DND-41 (cell line): Measurements from ENCODE around the gene CNTN3.

Source experiments
- ATAC-seq: fragments of 200-7000 bp; cut with Tn5 transposase; 3 replicates; pipeline ENCODE4 v1.9.1; 2021; ENCODE audit warnings: low read depth; ENCODE audit not compliant: insufficient read depth
- DNase-seq: peaks from one replicate; pipeline ENCODE4 v3.0.0-alpha.2; 2020
- H2AFZ ChIP-seq: 2 replicates; pipeline ENCODE4 v1.6.0; 2012; ENCODE audit warnings: low read depth, low read length
- H3K27ac ChIP-seq: 2 replicates; pipeline ENCODE4 v1.5.1; 2012; ENCODE audit warnings: low read length, inconsistent platforms
- H3K27me3 ChIP-seq: fragments of 200-600 bp; sonication (generic); 2 replicates; pipeline ENCODE4 v1.6.0; 2012; ENCODE audit warnings: low read length, mild to moderate bottlenecking, inconsistent platforms; ENCODE audit not compliant: insufficient read depth, poor library complexity
- H3K36me3 ChIP-seq: 2 replicates; pipeline ENCODE4 v1.5.1; 2012; ENCODE audit warnings: low read length, inconsistent platforms; ENCODE audit not compliant: insufficient read depth
- H3K4me1 ChIP-seq: 2 replicates; pipeline ENCODE4 v1.5.1; 2012; ENCODE audit warnings: mild to moderate bottlenecking, low read length; ENCODE audit not compliant: insufficient read depth
- H3K4me2 ChIP-seq: 2 replicates; pipeline ENCODE4 v1.6.0; 2012; ENCODE audit warnings: mild to moderate bottlenecking, moderate library complexity, low read length, inconsistent platforms; ENCODE audit not compliant: insufficient read depth
- H3K4me3 ChIP-seq, 2 experiments: fragments of 200-600 bp in 1 of 2; shearing (Covaris generic) in 1 of 2; 2 replicates each; pipeline ENCODE4 v1.5.1; 2012 to 2016; ENCODE audit warnings: inconsistent platforms in 2 of 2, low read length in 2 of 2, mild to moderate bottlenecking in 2 of 2, low read depth in 1 of 2, moderate library complexity in 1 of 2
- H3K79me2 ChIP-seq: 2 replicates; pipeline ENCODE4 v1.6.0; 2012; ENCODE audit warnings: low read length, inconsistent platforms; ENCODE audit not compliant: insufficient read depth
- H3K9ac ChIP-seq: 2 replicates; pipeline ENCODE4 v1.6.0; 2012; ENCODE audit warnings: low read depth, mild to moderate bottlenecking, inconsistent platforms, low read length, moderate library complexity
- H3K9me3 ChIP-seq: 2 replicates; pipeline ENCODE4 v1.5.1; 2012; ENCODE audit warnings: low read length, moderate library complexity, mild to moderate bottlenecking, inconsistent platforms; ENCODE audit not compliant: insufficient read depth, severe bottlenecking
- H4K20me1 ChIP-seq: 2 replicates; pipeline ENCODE4 v1.6.0; 2012; ENCODE audit warnings: low read length; ENCODE audit not compliant: insufficient read depth
- EZH2 ChIP-seq: IDR thresholded peaks from 3 replicates; pipeline ENCODE4 v1.6.1; 2012; ENCODE audit warnings: borderline replicate concordance, low read depth, mild to moderate bottlenecking, moderate library complexity, low read length, inconsistent platforms; ENCODE audit not compliant: severe bottlenecking
- TF ChIP-seq, protein P1 (sequence below): IDR thresholded peaks from 2 replicates; pipeline ENCODE4 v1.5.1; 2012; ENCODE audit warnings: borderline replicate concordance, low read length, moderate library complexity, mild to moderate bottlenecking; ENCODE audit not compliant: poor library complexity, severe bottlenecking; ENCODE audit errors: extremely low read depth

The CNTN3 gene

DNA sequence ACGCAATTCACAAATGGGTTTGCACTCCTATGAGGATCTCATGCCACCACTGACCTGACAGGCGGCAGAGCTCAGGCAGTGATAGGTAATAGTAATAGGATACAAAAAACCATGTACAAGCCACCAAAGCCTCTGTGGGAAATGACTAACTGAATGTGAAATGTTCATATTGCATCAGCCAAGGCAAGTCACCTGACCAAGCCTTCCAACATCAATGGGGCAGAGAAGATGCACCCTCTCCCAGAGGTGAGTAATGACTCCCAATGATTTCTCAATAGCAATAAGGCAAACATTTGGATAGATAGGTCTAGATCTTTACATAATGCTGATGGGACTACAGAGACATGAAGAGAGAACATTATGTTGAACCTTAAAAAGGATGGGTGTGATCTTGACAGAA lies 14.9 kb downstream of the CNTN3 start:
- H3K36me3 ChIP-seq: no peaks in the 10 kb centered on the region
- H3K27me3 ChIP-seq: no peaks in the 10 kb centered on the region
- ATAC-seq (no peak), DNase-seq (no peak)
- H4K20me1 ChIP-seq: no peaks in the 10 kb centered on the region
- H2AFZ ChIP-seq: no peak overlapping the region
- H3K4me2 ChIP-seq: no peak overlapping the region
- no peak overlapping the region for H3K9ac ChIP-seq
- no peaks in the 10 kb centered on the region for H3K79me2 ChIP-seq
- TF ChIP-seq, protein P1, sequence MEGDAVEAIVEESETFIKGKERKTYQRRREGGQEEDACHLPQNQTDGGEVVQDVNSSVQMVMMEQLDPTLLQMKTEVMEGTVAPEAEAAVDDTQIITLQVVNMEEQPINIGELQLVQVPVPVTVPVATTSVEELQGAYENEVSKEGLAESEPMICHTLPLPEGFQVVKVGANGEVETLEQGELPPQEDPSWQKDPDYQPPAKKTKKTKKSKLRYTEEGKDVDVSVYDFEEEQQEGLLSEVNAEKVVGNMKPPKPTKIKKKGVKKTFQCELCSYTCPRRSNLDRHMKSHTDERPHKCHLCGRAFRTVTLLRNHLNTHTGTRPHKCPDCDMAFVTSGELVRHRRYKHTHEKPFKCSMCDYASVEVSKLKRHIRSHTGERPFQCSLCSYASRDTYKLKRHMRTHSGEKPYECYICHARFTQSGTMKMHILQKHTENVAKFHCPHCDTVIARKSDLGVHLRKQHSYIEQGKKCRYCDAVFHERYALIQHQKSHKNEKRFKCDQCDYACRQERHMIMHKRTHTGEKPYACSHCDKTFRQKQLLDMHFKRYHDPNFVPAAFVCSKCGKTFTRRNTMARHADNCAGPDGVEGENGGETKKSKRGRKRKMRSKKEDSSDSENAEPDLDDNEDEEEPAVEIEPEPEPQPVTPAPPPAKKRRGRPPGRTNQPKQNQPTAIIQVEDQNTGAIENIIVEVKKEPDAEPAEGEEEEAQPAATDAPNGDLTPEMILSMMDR: no peak
- no peak for TF ChIP-seq EZH2
- no peaks in the 10 kb centered on the region for H3K4me1 ChIP-seq
- no peaks in the 10 kb centered on the region for H3K9me3 ChIP-seq
- no peak overlapping the region for H3K4me3 ChIP-seq
- no peak overlapping the region for H3K27ac ChIP-seq

GRCh38 chr3:74593152-74593551 lies 21.3 kb downstream of the CNTN3 start:
- TF ChIP-seq EZH2: no peak
- TF ChIP-seq, protein P1: no peak
- Histone ChIP-seq H3K27ac (no peak overlapping the region), H3K36me3 (no peaks in the 10 kb centered on the region), H3K9me3 (no peaks in the 10 kb centered on the region), H3K4me2 (no peak overlapping the region), H3K27me3 (no peaks in the 10 kb centered on the region), H3K4me3 (no peak overlapping the region), H3K4me1 (no peaks in the 10 kb centered on the region), H4K20me1 (no peaks in the 10 kb centered on the region), H2AFZ (no peak overlapping the region), H3K79me2 (no peaks in the 10 kb centered on the region), H3K9ac (no peak overlapping the region)
- DNase-seq (no peak), ATAC-seq (no peak)

GRCh38 chr3:74592359-74592758 lies 22.1 kb downstream of the CNTN3 start:
- DNase-seq (no peak), ATAC-seq (no peak)
- H3K4me3 ChIP-seq: no peak overlapping the region
- H3K27ac ChIP-seq: no peak overlapping the region
- no peaks in the 10 kb centered on the region for H4K20me1 ChIP-seq
- H3K36me3 ChIP-seq: no peaks in the 10 kb centered on the region
- H3K4me2 ChIP-seq: no peak overlapping the region
- H3K9me3 ChIP-seq: no peaks in the 10 kb centered on the region
- no peaks in the 10 kb centered on the region for H3K79me2 ChIP-seq
- no peak overlapping the region for H2AFZ ChIP-seq
- no peaks in the 10 kb centered on the region for H3K4me1 ChIP-seq
- no peaks in the 10 kb centered on the region for H3K27me3 ChIP-seq
- TF ChIP-seq, protein P1: no peak
- no peak for TF ChIP-seq EZH2
- no peak overlapping the region for H3K9ac ChIP-seq

DNA sequence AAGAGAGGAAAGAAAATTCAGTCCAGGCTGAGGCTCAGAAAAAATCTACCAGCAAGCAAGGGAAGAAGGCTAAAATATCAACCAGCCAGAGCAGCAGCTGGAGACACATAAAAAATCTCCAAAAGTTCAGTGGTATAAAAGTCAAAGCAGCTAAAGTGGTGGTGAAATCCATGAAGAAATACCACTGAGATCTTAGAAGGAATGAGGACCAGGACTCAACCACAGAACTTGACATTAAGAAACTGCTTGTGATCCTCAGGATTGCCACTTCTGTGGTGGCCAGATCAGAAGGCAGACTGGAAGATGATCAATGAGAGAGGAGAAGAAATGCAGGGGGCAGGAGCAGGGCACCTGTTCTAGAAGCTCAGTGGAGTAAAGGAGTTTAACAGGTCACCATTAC lies 22.5 kb downstream of the CNTN3 start:
- no peaks in the 10 kb centered on the region for H3K27me3 ChIP-seq
- no peaks in the 10 kb centered on the region for H3K79me2 ChIP-seq
- TF ChIP-seq EZH2: no peak
- TF ChIP-seq, protein P1: no peak
- H4K20me1 ChIP-seq: no peaks in the 10 kb centered on the region
- no peak overlapping the region for H3K27ac ChIP-seq
- H3K4me3 ChIP-seq: no peak overlapping the region
- no peaks in the 10 kb centered on the region for H3K36me3 ChIP-seq
- H3K4me1 ChIP-seq: no peaks in the 10 kb centered on the region
- ATAC-seq (no peak), DNase-seq (no peak)
- H3K9me3 ChIP-seq: no peaks in the 10 kb centered on the region
- no peak overlapping the region for H2AFZ ChIP-seq
- no peak overlapping the region for H3K9ac ChIP-seq
- H3K4me2 ChIP-seq: no peak overlapping the region
